HEK293T (cell line): ENCODE measurements around the gene PRR27.

Experiments
- ARNT ChIP-seq: fragments of 450-650 bp; IDR thresholded peaks from 2 replicates; pipeline ENCODE4 v1.6.1; 2017; ENCODE audit warnings: mild to moderate bottlenecking
- BHLHE40 ChIP-seq: fragments of 450-650 bp; IDR thresholded peaks from 2 replicates; pipeline ENCODE4 v1.6.1; 2016; ENCODE audit warnings: mild to moderate bottlenecking, moderate library complexity, borderline replicate concordance
- CTBP1 ChIP-seq: fragments of 450-650 bp; IDR thresholded peaks from 2 replicates; pipeline ENCODE4 v1.6.1; 2016; ENCODE audit warnings: borderline replicate concordance
- FOXA1 ChIP-seq: fragments of 450-650 bp; IDR thresholded peaks from 2 replicates; pipeline ENCODE4 v1.6.1; 2016; ENCODE audit warnings: mild to moderate bottlenecking
- L3MBTL2 ChIP-seq: fragments of 450-650 bp; conservative IDR thresholded peaks from 2 replicates; pipeline ENCODE4 v1.6.1; 2016; ENCODE audit warnings: mild to moderate bottlenecking
- LEF1 ChIP-seq: fragments of 450-650 bp; IDR thresholded peaks from 2 replicates; pipeline ENCODE4 v1.6.1; 2017; ENCODE audit warnings: mild to moderate bottlenecking, borderline replicate concordance
- NFRKB ChIP-seq: fragments of 450-650 bp; IDR thresholded peaks from 2 replicates; pipeline ENCODE4 v1.6.1; 2016; ENCODE audit warnings: mild to moderate bottlenecking, moderate library complexity
- PKNOX1 ChIP-seq: fragments of 450-650 bp; IDR thresholded peaks from 2 replicates; pipeline ENCODE4 v1.6.1; 2016
- SP1 ChIP-seq: fragments of 450-650 bp; IDR thresholded peaks from 2 replicates; pipeline ENCODE4 v1.6.1; 2017
- SUZ12 ChIP-seq: fragments of 450-650 bp; IDR thresholded peaks from 2 replicates; pipeline ENCODE4 v1.6.1; 2016; ENCODE audit warnings: mild to moderate bottlenecking
- TARDBP ChIP-seq: fragments of 450-650 bp; IDR thresholded peaks from 2 replicates; pipeline ENCODE4 v1.6.1; 2016
- ZNF384 ChIP-seq: fragments of 450-650 bp; IDR thresholded peaks from 2 replicates; pipeline ENCODE4 v1.6.1; 2016

- no peak for TF ChIP-seq SP1
- TF ChIP-seq ZNF384: no peak
- no peak for TF ChIP-seq PKNOX1
- no peak for TF ChIP-seq LEF1
- no peak for TF ChIP-seq SUZ12
- TF ChIP-seq TARDBP: no peak
- TF ChIP-seq BHLHE40: no peak
- no peak for TF ChIP-seq NFRKB
- TF ChIP-seq ARNT: no peak
- TF ChIP-seq FOXA1: no peak
- TF ChIP-seq CTBP1: no peak
- no peak for TF ChIP-seq L3MBTL2
Measured at GRCh38 chr4:70181864-70182263, 27.8 kb downstream of the PRR27 start.
